Measurements from ENCODE around the gene TBC1D5. TPM values are rescaled to one million over a fixed set of nuclear protein-coding genes. Genes with fewer than 3 reads are reported as not detected.
"Not testable (repeated sequence)": the region's sequence is repeated elsewhere in the genome, so short reads cannot be mapped to it uniquely, and the experiment has no call there.

TBC1D5 gene
- total RNA-seq, 1 experiment from 2014 or later: 33.9 TPM

GRCh38 chr3:17129556-17129955, 612.9 kb downstream of the TBC1D5 start:
- POLR2A ChIA-PET: no interaction called here
- no peak for ATAC-seq

DNA sequence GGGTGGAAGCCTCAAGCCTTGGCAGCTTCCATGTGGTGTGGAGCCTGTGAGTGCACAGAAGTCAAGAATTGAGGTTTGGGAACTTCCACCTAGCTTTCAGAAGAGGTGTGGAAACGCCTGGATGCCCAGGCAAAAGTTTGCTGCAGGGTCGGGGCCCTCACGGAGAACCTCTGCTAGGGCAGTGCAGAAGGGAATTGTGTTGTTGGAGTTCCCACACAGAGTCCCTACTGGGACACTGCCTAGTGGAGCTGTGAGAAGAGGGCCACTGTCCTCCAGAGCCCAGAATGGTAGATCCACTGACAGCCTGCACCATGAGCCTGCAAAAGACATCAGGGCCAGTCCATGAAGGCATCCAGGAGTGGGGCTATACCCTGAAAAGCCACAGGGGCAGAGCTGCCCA, 613.8 kb downstream of the TBC1D5 start:
- H3K4me2 ChIP-seq (ENCODE audit: low read length); H3K36me3 ChIP-seq (ENCODE audit: control insufficient read depth in 1 of 2, insufficient read depth in 2 of 2, low read length in 2 of 2); BruUV-seq (replicated peaks); intact Hi-C loops (cut with micrococcal nuclease); H3K4me3 ChIP-seq (replicated peaks in 1 of 2; ENCODE audit: low read depth in 1 of 2, low read length in 2 of 2); H4K20me1 ChIP-seq (ENCODE audit: insufficient read depth); H2AFZ ChIP-seq (ENCODE audit: low read depth, low read length, poor library complexity, severe bottlenecking); H3K9me2 ChIP-seq (ENCODE audit: insufficient read depth); H3K27me3 ChIP-seq (ENCODE audit: insufficient read depth, low read length); H3K9me3 ChIP-seq (ENCODE audit: control insufficient read depth in 1 of 2, insufficient read depth in 1 of 2, low read depth in 1 of 2, low read length in 2 of 2); RAD21 ChIA-PET (ENCODE audit: low non-redundant PET in 1 of 2, low total read pairs in 2 of 2, uncharacterized antibody in 2 of 2, unreplicated experiment in 2 of 2); H3K27ac ChIP-seq (ENCODE audit: low read depth, low read length); H3K9ac ChIP-seq (ENCODE audit: low read length); H3K4me1 ChIP-seq (ENCODE audit: control insufficient read depth in 1 of 2, insufficient read depth in 2 of 2, low read length in 2 of 2); H3K79me2 ChIP-seq (ENCODE audit: insufficient read depth, low read length); DNase-seq (ENCODE audit: low read depth, low spot score); POLR2A ChIA-PET; ATAC-seq; CTCF ChIA-PET: not testable (repeated sequence)

More at GRCh38 chr3:17129556-17129955, 612.9 kb downstream of the TBC1D5 start:
- Histone ChIP-seq H3K9me3 (ENCODE audit: control insufficient read depth in 1 of 2, insufficient read depth in 1 of 2, low read depth in 1 of 2, low read length in 2 of 2) (no peaks in the 10 kb centered on the region), H3K9me2 (ENCODE audit: insufficient read depth) (no peaks in the 10 kb centered on the region), H3K27me3 (ENCODE audit: insufficient read depth, low read length) (no peaks in the 10 kb centered on the region), H2AFZ (ENCODE audit: low read depth, low read length, poor library complexity, severe bottlenecking) (no peak overlapping the region), H4K20me1 (ENCODE audit: insufficient read depth) (no peaks in the 10 kb centered on the region), H3K4me1 (ENCODE audit: control insufficient read depth in 1 of 2, insufficient read depth in 2 of 2, low read length in 2 of 2) (no peaks in the 10 kb centered on the region), H3K27ac (ENCODE audit: low read depth, low read length) (no peak overlapping the region), H3K9ac (ENCODE audit: low read length) (no peak overlapping the region), H3K4me2 (ENCODE audit: low read length) (no peak overlapping the region), H3K79me2 (ENCODE audit: insufficient read depth, low read length) (no peaks in the 10 kb centered on the region), H3K36me3 (ENCODE audit: control insufficient read depth in 1 of 2, insufficient read depth in 2 of 2, low read length in 2 of 2) (no peaks in the 10 kb centered on the region), H3K4me3 (replicated peaks in 1 of 2; ENCODE audit: low read depth in 1 of 2, low read length in 2 of 2) (no peak overlapping the region)
- no peak for DNase-seq (ENCODE audit: low read depth, low spot score)
- intact Hi-C loops (cut with micrococcal nuclease): no loop called here
- ChIA-PET RAD21 (ENCODE audit: low non-redundant PET in 1 of 2, low total read pairs in 2 of 2, uncharacterized antibody in 2 of 2, unreplicated experiment in 2 of 2) (no interaction called here), CTCF (no interaction called here)
- TF ChIP-seq, protein P1, sequence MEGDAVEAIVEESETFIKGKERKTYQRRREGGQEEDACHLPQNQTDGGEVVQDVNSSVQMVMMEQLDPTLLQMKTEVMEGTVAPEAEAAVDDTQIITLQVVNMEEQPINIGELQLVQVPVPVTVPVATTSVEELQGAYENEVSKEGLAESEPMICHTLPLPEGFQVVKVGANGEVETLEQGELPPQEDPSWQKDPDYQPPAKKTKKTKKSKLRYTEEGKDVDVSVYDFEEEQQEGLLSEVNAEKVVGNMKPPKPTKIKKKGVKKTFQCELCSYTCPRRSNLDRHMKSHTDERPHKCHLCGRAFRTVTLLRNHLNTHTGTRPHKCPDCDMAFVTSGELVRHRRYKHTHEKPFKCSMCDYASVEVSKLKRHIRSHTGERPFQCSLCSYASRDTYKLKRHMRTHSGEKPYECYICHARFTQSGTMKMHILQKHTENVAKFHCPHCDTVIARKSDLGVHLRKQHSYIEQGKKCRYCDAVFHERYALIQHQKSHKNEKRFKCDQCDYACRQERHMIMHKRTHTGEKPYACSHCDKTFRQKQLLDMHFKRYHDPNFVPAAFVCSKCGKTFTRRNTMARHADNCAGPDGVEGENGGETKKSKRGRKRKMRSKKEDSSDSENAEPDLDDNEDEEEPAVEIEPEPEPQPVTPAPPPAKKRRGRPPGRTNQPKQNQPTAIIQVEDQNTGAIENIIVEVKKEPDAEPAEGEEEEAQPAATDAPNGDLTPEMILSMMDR (IDR thresholded peaks at IDR 0.05 in 2 of 3, conservative IDR thresholded peaks at IDR 0.05 in 1 of 3; ENCODE audit: borderline replicate concordance in 1 of 3, insufficient read depth in 1 of 3, low read depth in 2 of 3, low read length in 2 of 3): no peak
- TF ChIP-seq CEBPB (IDR thresholded peaks at IDR 0.05; ENCODE audit: low read depth): no peak
- TF ChIP-seq SIN3A (IDR thresholded peaks at IDR 0.05; ENCODE audit: low read depth): no peak
- TF ChIP-seq JUND (IDR thresholded peaks at IDR 0.05): no peak
- no peak for TF ChIP-seq MAX (IDR thresholded peaks at IDR 0.05)
- TF ChIP-seq POLR2A (IDR thresholded peaks at IDR 0.05; ENCODE audit: borderline replicate concordance, extremely low read depth, insufficient read depth, insufficient read length): no peak
- no peak for TF ChIP-seq SRF (IDR thresholded peaks at IDR 0.05; ENCODE audit: low read depth)
- TF ChIP-seq ATF3 (IDR thresholded peaks at IDR 0.05): no peak
- no peak for TF ChIP-seq EZH2 (IDR thresholded peaks at IDR 0.05)
- no peak for TF ChIP-seq ZNF274 (IDR thresholded peaks at IDR 0.05; ENCODE audit: low read depth, low read length)
- no TSS peak for BruUV-seq (replicated peaks)

Data from HCT116 (cell line).